ENCODE data around the gene RUSF1. TPM values are rescaled to one million over a fixed set of nuclear protein-coding genes. Genes with fewer than 3 reads are reported as not detected.

RUSF1 gene
- total RNA-seq, 1 donor from 2014 or later = 64.6 TPM

GRCh38 chr16:31467858-31468257 is 40.3 kb downstream of the RUSF1 start:
- no peaks in the 10 kb centered on the region for H3K27me3 ChIP-seq
- intact Hi-C loops (cut with DNase I) = no loop called here
- no peak overlapping the region for H3K27ac ChIP-seq
- no peak overlapping the region for H3K4me3 ChIP-seq
- peaks cover 0 to 41% of the 10 kb centered on the region in 2 donors for H3K36me3 ChIP-seq
- no peak for DNase-seq (ENCODE audit: extremely low spot score in 2 of 2)
- no peaks in the 10 kb centered on the region for H3K9me3 ChIP-seq
- H3K4me1 ChIP-seq = peaks cover 19% of the 10 kb centered on the region
- TF ChIP-seq POLR2A (IDR thresholded peaks at IDR 0.05) (no peak), CTCF (IDR thresholded peaks at IDR 0.05) (no peak), POLR2AphosphoS5 (IDR thresholded peaks at IDR 0.05; ENCODE audit: insufficient read depth in 1 of 2, low read depth in 1 of 2) (no peak)

GRCh38 chr16:31467151-31467773 is 40.9 kb downstream of the RUSF1 start:
- Histone ChIP-seq H3K4me1 (peaks cover 13% of the 10 kb centered on the region), H3K9me3 (no peaks in the 10 kb centered on the region), H3K4me3 (no peak overlapping the region), H3K36me3 (peaks cover 0 to 47% of the 10 kb centered on the region in 2 donors), H3K27me3 (no peaks in the 10 kb centered on the region), H3K27ac (no peak overlapping the region)
- intact Hi-C loops (cut with DNase I) = no loop called here
- TF ChIP-seq CTCF (IDR thresholded peaks at IDR 0.05) = no peak
- no peak for TF ChIP-seq POLR2AphosphoS5 (IDR thresholded peaks at IDR 0.05; ENCODE audit: insufficient read depth in 1 of 2, low read depth in 1 of 2)
- TF ChIP-seq POLR2A (IDR thresholded peaks at IDR 0.05) = no peak
- DNase-seq (ENCODE audit: extremely low spot score in 2 of 2) = no peak

- H3K27me3 ChIP-seq = no peaks in the 10 kb centered on the region
- no peak overlapping the region for H3K4me3 ChIP-seq
- no peak overlapping the region for H3K27ac ChIP-seq
- intact Hi-C loops (cut with DNase I) = no loop called here
- no peaks in the 10 kb centered on the region for H3K9me3 ChIP-seq
- TF ChIP-seq CTCF (IDR thresholded peaks at IDR 0.05) (no peak), POLR2AphosphoS5 (IDR thresholded peaks at IDR 0.05; ENCODE audit: insufficient read depth in 1 of 2, low read depth in 1 of 2) (no peak), POLR2A (IDR thresholded peaks at IDR 0.05) (no peak)
- peaks cover 0 to 54% of the 10 kb centered on the region in 2 donors for H3K36me3 ChIP-seq
- no peak for DNase-seq (ENCODE audit: extremely low spot score in 2 of 2)
- H3K4me1 ChIP-seq = peaks cover 8% of the 10 kb centered on the region
Measured at GRCh38 chr16:31466381-31466841, 41.8 kb downstream of the RUSF1 start.

GRCh38 chr16:31465788-31466370 is 42.3 kb downstream of the RUSF1 start:
- no peak for DNase-seq (ENCODE audit: extremely low spot score in 2 of 2)

More at GRCh38 chr16:31465788-31466370, 42.3 kb downstream of the RUSF1 start:
- Histone ChIP-seq H3K36me3 (peaks cover 0 to 54% of the 10 kb centered on the region in 2 donors), H3K4me3 (no peak overlapping the region), H3K9me3 (no peaks in the 10 kb centered on the region), H3K27me3 (no peaks in the 10 kb centered on the region), H3K4me1 (peaks cover 5% of the 10 kb centered on the region), H3K27ac (no peak overlapping the region)
- TF ChIP-seq POLR2AphosphoS5 (IDR thresholded peaks at IDR 0.05; ENCODE audit: insufficient read depth in 1 of 2, low read depth in 1 of 2) (no peak), POLR2A (IDR thresholded peaks at IDR 0.05) (no peak), CTCF (IDR thresholded peaks at IDR 0.05) (no peak)
- intact Hi-C loops (cut with DNase I) = no loop called here

Measured in vagina (tissue), 2 donors.